PFSK-1 (cell line): ENCODE measurements around the gene TRAPPC12.

Experiments used
- SIN3A ChIP-seq: IDR thresholded peaks from 2 replicates; pipeline ENCODE4 v1.6.1; 2012; ENCODE audit warnings: mild to moderate bottlenecking, low read length, moderate library complexity, borderline replicate concordance; ENCODE audit not compliant: insufficient read depth
- TF ChIP-seq, protein P1 (sequence below), 2 experiments: IDR thresholded peaks; 2 replicates each; pipeline versions ENCODE4 v1.6.1 to v1.8.0; 2011 to 2012; ENCODE audit warnings: low read depth in 2 of 2, low read length in 2 of 2, control low read depth in 1 of 2, inconsistent platforms in 1 of 2, mild to moderate bottlenecking in 1 of 2, moderate library complexity in 1 of 2; ENCODE audit not compliant: insufficient read depth in 1 of 2

DNA sequence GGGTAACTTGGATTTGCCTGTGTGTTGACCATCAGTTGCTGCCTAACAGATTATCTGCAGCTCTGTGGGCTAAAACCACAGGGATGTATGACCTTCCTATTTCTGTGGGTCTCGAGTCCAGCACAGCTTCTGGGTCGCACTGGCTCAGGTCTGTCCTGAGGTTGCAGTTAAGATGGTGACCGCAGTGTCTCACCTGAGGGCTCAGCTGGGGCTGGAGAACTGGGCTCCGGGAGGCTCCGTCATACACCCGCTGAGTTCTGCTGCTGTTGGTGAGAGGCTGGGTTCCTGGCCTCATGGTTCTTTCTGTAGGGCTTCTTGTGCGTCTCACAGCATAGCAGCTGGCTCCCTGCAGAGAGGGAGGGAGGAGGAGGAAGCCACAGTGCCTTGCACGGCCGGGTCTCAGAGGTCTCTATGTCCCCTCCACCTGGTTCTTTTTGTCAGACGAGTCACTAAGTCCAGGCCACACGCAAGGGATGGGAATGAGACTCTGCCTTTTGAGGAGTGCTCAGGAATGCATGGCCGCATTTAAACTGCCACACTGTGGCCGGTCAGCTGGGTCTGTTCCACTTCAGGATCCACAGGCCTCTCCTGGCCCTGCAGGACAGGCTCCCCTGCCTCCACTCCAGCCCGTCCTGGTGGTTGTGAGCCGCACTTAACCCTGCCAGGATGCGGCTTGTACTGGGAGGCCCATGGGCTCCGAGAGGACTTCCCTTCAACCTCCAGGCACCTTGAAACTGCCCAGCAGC is 72.6 kb downstream of the TRAPPC12 start:
- TF ChIP-seq, protein P1, sequence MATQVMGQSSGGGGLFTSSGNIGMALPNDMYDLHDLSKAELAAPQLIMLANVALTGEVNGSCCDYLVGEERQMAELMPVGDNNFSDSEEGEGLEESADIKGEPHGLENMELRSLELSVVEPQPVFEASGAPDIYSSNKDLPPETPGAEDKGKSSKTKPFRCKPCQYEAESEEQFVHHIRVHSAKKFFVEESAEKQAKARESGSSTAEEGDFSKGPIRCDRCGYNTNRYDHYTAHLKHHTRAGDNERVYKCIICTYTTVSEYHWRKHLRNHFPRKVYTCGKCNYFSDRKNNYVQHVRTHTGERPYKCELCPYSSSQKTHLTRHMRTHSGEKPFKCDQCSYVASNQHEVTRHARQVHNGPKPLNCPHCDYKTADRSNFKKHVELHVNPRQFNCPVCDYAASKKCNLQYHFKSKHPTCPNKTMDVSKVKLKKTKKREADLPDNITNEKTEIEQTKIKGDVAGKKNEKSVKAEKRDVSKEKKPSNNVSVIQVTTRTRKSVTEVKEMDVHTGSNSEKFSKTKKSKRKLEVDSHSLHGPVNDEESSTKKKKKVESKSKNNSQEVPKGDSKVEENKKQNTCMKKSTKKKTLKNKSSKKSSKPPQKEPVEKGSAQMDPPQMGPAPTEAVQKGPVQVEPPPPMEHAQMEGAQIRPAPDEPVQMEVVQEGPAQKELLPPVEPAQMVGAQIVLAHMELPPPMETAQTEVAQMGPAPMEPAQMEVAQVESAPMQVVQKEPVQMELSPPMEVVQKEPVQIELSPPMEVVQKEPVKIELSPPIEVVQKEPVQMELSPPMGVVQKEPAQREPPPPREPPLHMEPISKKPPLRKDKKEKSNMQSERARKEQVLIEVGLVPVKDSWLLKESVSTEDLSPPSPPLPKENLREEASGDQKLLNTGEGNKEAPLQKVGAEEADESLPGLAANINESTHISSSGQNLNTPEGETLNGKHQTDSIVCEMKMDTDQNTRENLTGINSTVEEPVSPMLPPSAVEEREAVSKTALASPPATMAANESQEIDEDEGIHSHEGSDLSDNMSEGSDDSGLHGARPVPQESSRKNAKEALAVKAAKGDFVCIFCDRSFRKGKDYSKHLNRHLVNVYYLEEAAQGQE (IDR thresholded peaks at IDR 0.05; ENCODE audit: insufficient read depth in 1 of 2, low read depth in 2 of 2, low read length in 2 of 2), result no peak
- no peak for TF ChIP-seq SIN3A
